Lower leg skin (tissue), 3 donors: ENCODE results near the gene SLIT3.

Experiments used
- POLR2A ChIP-seq, 2 donors: fragments of 450-650 bp; IDR thresholded peaks; one replicate each; pipeline ENCODE4 v1.6.1; 2016 to 2017; ENCODE audit warnings: antibody characterized with exemption in 2 of 2, mild to moderate bottlenecking in 1 of 2, moderate library complexity in 1 of 2
- TF ChIP-seq, protein P1 (sequence below), 3 donors: fragments of 450-650 bp; IDR thresholded peaks; one replicate each; pipeline ENCODE4 v1.5.1; 2016; ENCODE audit warnings: antibody characterized with exemption in 3 of 3, mild to moderate bottlenecking in 3 of 3, moderate library complexity in 2 of 3

DNA sequence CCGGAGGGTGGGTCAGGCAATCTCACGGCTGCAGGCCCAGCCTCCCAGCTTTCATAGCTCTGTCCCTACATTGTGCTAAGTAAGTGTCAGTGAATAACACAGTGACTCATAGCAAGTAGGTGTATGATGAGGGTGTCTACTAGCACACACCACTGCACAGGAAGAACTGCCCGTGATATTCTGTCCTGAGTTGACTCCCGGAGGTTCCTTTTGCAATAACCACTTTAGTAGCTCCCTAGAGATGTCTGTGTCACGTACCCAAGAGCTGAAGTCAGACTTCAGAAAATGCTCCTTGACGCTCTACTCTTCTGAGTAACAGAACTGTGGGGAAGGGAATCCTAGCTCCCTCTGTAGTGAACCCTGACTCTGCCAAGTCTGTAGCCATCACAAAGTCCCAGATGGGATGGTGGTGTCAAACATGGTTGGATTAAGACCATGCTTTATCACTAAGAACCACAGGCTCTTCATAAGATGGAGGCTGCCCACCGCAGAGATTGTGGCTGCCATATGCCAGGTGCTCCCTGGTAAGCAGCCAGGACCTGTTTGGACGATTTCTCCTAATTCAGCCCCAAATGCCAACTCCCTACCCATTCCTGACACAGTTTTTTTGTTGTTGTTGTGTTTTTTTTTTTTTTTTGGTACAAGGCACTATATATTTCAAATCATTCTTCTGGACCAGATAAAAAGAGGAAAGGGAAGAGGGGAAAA lies 369.1 kb downstream of the SLIT3 start:
- TF ChIP-seq, protein P1, sequence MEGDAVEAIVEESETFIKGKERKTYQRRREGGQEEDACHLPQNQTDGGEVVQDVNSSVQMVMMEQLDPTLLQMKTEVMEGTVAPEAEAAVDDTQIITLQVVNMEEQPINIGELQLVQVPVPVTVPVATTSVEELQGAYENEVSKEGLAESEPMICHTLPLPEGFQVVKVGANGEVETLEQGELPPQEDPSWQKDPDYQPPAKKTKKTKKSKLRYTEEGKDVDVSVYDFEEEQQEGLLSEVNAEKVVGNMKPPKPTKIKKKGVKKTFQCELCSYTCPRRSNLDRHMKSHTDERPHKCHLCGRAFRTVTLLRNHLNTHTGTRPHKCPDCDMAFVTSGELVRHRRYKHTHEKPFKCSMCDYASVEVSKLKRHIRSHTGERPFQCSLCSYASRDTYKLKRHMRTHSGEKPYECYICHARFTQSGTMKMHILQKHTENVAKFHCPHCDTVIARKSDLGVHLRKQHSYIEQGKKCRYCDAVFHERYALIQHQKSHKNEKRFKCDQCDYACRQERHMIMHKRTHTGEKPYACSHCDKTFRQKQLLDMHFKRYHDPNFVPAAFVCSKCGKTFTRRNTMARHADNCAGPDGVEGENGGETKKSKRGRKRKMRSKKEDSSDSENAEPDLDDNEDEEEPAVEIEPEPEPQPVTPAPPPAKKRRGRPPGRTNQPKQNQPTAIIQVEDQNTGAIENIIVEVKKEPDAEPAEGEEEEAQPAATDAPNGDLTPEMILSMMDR (IDR thresholded peaks at IDR 0.05): no peak
- no peak for TF ChIP-seq POLR2A (IDR thresholded peaks at IDR 0.05)
